Muscle layer of duodenum (tissue), 2 donors: ENCODE measurements around the gene NT5C3A.

ENCODE experiments used
- H3K27ac ChIP-seq: one replicate; pipeline ENCODE4 v1.7.0; 2013; ENCODE audit warnings: mild to moderate bottlenecking, low read length
- H3K27me3 ChIP-seq: one replicate; pipeline ENCODE4 v1.7.0; 2013; ENCODE audit warnings: low read depth, mild to moderate bottlenecking, control low read depth, low read length
- H3K36me3 ChIP-seq, 2 donors: one replicate each; pipeline ENCODE4 v1.7.0; 2013; ENCODE audit warnings: low read length in 2 of 2, control low read depth in 1 of 2, mild to moderate bottlenecking in 1 of 2; ENCODE audit not compliant: insufficient read depth in 2 of 2, control insufficient read depth in 1 of 2
- H3K4me1 ChIP-seq, 2 donors: one replicate each; pipeline ENCODE4 v1.7.0; 2013; ENCODE audit warnings: low read length in 2 of 2, mild to moderate bottlenecking in 2 of 2, control low read depth in 1 of 2, moderate library complexity in 1 of 2; ENCODE audit not compliant: insufficient read depth in 2 of 2, control insufficient read depth in 1 of 2
- H3K4me3 ChIP-seq, 2 donors: one replicate each; pipeline ENCODE4 v1.7.0; 2013; ENCODE audit warnings: low read length in 2 of 2, low read depth in 1 of 2, mild to moderate bottlenecking in 1 of 2
- H3K9me3 ChIP-seq, 2 donors: one replicate each; pipeline ENCODE4 v1.7.0; 2013; ENCODE audit warnings: low read length in 2 of 2, control low read depth in 1 of 2, mild to moderate bottlenecking in 1 of 2; ENCODE audit not compliant: control insufficient read depth in 1 of 2
- donor health status: healthy.

Gene NT5C3A

DNA sequence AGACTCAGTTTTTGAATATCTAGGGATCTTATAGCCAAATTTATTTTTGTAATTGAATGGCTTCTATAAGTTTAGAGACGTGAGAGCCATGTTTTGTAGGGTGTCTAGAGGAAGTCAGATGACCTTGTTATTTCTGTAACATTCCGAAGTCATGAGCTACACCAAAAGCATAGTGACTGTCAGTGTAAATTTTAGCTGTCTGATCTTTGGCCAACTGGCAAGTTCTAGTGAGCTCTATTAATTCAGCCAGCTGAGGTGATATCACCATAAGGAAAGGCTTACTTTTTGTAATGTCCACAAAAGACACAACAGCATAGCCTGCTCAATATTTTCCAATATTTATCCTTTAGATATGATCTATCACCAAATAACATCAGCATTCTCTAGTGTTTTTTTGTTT lies 9.9 kb upstream of the NT5C3A start:
- Histone ChIP-seq H3K9me3 (peaks cover 0 to 11% of the 10 kb centered on the region in 2 donors), H3K27ac (no peak overlapping the region), H3K4me3 (no peak overlapping the region), H3K27me3 (no peaks in the 10 kb centered on the region), H3K4me1 (peaks cover 0 to 7% of the 10 kb centered on the region in 2 donors), H3K36me3 (no peaks in the 10 kb centered on the region)

DNA sequence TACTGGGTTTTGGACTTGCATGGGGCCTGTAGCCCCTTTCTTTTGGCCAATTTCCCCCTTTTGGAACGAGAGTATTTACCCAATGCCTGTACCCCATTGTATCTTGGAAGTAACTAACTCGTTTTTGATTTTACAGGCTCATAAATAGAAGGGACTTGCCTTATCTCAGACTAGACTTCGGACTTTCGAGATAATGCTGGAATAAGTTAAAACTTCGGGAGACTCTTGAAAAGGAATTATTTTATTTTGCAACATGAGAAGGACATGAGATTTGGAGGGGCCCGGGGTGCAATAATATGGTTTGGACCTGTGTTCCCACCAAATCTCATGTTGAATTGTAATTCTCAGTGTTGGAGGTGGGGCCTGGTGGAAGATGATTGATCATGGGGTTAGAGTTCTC lies 8.3 kb upstream of the NT5C3A start:
- H3K4me3 ChIP-seq, result no peak overlapping the region
- H3K27ac ChIP-seq, result no peak overlapping the region
- no peaks in the 10 kb centered on the region for H3K27me3 ChIP-seq
- H3K4me1 ChIP-seq, result peaks cover 0 to 7% of the 10 kb centered on the region in 2 donors
- H3K36me3 ChIP-seq, result no peaks in the 10 kb centered on the region
- peaks cover 0 to 20% of the 10 kb centered on the region in 2 donors for H3K9me3 ChIP-seq

DNA sequence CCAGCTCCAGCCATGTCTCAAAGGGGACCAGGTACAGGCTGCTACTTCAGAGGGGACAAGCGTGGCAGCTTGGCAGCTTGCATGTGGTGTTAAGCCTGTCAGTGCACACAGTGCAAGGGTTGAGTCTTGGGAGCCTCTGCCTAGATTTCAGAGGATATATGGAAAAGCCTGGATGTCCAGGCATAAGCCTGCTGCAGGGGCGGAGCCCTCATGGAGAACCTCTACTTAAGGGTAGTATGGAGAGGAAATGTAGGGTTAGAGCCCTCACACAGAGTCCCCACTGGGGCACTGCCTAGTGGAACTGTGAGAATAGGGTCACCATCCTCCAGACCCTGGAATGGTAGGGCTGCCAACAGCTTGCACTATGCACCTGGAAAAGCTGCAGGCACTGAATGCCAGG lies 7.7 kb upstream of the NT5C3A start:
- no peaks in the 10 kb centered on the region for H3K27me3 ChIP-seq
- H3K36me3 ChIP-seq, result no peaks in the 10 kb centered on the region
- peaks cover 0 to 21% of the 10 kb centered on the region in 2 donors for H3K9me3 ChIP-seq
- no peak overlapping the region for H3K4me3 ChIP-seq
- H3K27ac ChIP-seq, result no peak overlapping the region
- peaks cover 0 to 7% of the 10 kb centered on the region in 2 donors for H3K4me1 ChIP-seq

DNA sequence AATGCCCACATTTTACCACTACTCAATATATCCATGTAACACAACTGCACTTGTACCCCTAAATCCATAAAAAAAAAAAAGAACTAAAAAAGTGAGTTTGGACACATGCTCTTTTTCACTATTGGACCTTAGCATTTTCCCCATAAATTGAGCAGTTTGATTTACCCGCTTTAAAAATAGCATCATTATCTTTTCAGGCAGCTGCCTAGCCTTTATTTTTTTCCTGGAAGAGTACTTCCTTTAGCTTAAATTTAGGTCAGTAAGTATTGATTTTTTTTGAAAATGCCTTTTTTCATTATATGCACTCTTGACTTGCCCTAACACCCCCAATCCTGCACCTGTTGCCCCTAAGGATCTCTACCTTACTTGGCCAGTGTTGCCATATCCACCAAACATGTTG lies 5.3 kb upstream of the NT5C3A start:
- H3K36me3 ChIP-seq, result no peaks in the 10 kb centered on the region
- no peak overlapping the region for H3K4me3 ChIP-seq
- peaks cover 0 to 21% of the 10 kb centered on the region in 2 donors for H3K9me3 ChIP-seq
- H3K4me1 ChIP-seq, result peaks cover 0 to 11% of the 10 kb centered on the region in 2 donors
- no peaks in the 10 kb centered on the region for H3K27me3 ChIP-seq
- no peak overlapping the region for H3K27ac ChIP-seq

DNA sequence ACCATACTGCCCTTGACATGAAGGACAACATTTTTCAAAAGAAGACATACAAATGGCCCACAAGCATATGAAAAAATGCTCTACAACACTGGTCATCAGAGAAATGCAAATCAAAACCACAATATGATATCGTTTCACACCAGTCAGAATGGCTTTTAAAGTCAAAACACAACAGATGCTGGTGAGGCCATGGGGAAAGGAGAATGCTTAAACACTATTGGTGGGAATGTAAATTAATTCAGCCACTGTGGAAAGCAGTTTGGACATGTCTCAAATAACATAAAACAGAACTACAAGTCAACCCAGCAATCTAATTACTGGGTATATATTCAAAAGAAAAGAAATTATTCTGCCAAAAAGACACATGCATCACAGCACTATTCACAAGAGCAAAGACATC lies 4.2 kb upstream of the NT5C3A start:
- H3K9me3 ChIP-seq, result peaks cover 0 to 21% of the 10 kb centered on the region in 2 donors
- no peak overlapping the region for H3K27ac ChIP-seq
- H3K36me3 ChIP-seq, result no peaks in the 10 kb centered on the region
- H3K4me3 ChIP-seq, result no peak overlapping the region
- H3K4me1 ChIP-seq, result peaks cover 0 to 7% of the 10 kb centered on the region in 2 donors
- no peaks in the 10 kb centered on the region for H3K27me3 ChIP-seq

DNA sequence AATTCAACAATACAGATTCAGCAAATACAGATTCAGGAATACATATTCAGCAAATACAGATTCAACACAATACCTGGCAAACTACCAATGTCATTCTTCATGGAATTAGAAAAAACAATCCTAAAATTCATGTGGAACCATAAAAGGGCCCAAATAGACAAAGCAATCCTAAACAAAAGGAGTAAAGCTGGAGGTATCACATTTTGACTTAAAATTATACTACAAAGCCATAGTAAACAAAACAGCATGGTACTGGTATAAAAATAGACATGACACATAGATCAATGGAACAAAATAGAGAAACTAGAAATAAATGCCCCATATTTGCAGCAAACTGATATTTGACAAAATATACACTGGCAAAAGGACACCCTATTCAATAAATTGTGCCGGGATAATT lies 3.4 kb upstream of the NT5C3A start:
- H3K36me3 ChIP-seq, result no peaks in the 10 kb centered on the region
- H3K27ac ChIP-seq, result no peak overlapping the region
- no peaks in the 10 kb centered on the region for H3K27me3 ChIP-seq
- peaks cover 0 to 21% of the 10 kb centered on the region in 2 donors for H3K9me3 ChIP-seq
- no peak overlapping the region for H3K4me3 ChIP-seq
- peaks cover 4 to 14% of the 10 kb centered on the region in 2 donors for H3K4me1 ChIP-seq

DNA sequence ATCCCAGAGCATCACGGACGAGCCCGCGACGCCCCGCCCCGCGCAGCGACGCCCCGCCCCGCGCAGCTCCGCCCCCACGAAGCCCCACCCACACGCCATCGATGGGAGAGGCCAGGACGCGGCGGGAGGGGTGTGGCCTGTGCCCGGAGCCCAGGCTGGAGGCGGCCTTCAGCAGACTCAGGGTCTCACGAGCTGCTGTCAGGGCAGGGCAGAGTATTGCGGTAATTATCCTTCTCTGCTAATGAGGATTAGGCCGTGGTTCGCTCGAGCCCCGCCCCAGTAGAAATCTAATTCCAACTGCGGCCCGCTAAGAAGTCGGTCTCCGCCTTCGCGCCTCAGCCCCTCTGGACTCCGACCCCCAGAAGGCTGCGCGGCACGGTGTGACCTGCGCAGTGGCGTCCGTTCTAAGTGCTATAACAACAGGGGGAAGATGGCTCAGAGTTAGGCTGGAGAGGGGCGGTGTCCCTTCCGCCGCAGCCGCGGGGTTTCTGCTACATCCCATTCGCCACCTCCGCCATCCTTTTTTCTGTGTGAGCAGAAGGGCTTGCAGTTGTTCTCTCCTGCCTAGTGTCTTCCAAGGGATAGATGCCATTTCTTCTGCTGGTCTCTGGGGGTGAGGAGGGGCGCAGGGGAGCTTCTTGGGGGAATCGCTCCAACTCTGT lies 337 bp upstream of the NT5C3A start:
- no peaks in the 10 kb centered on the region for H3K36me3 ChIP-seq
- H3K4me3 ChIP-seq, result peak overlapping the region; percentile 83 to 95
- peak overlapping the region; percentile 67 for H3K27ac ChIP-seq
- H3K4me1 ChIP-seq, result peaks cover 6 to 32% of the 10 kb centered on the region in 2 donors
- H3K27me3 ChIP-seq, result no peaks in the 10 kb centered on the region
- peaks cover 0 to 10% of the 10 kb centered on the region in 2 donors for H3K9me3 ChIP-seq

DNA sequence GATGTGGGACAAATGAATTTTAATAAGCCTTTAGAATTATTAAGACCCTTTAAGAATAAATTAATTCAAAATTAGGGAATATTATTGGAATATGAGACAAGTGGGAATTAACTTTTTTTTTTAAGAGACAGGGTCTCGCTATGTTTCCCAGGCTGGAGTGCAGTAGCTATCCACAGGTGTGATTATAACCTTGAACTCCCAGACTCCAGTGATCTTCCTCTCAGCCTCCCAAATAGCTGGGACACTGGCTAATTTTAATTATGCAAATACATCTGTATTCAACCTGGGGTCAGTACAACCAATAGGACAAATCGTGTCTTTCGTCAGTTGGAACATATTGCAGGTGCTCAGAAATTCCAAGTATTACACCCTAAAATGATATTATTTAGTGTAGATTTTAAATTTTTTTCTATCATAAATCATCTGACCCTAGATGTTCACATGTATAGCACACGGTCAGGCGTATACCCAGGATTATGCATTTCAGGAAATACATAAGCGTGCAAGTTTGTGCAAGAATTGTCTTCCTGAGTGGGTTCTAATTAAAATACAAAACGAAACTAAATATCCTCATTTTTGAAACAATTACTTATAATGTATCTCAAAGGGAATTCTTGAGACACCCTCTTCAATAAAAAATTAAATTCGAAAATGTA lies 1.2 kb downstream of the NT5C3A start:
- Histone ChIP-seq H3K4me3 (peak overlapping the region; percentile 78 to 95), H3K9me3 (peaks cover 0 to 7% of the 10 kb centered on the region in 2 donors), H3K27ac (peak overlapping the region; percentile 66), H3K36me3 (no peaks in the 10 kb centered on the region), H3K27me3 (no peaks in the 10 kb centered on the region), H3K4me1 (peaks cover 6 to 32% of the 10 kb centered on the region in 2 donors)

DNA sequence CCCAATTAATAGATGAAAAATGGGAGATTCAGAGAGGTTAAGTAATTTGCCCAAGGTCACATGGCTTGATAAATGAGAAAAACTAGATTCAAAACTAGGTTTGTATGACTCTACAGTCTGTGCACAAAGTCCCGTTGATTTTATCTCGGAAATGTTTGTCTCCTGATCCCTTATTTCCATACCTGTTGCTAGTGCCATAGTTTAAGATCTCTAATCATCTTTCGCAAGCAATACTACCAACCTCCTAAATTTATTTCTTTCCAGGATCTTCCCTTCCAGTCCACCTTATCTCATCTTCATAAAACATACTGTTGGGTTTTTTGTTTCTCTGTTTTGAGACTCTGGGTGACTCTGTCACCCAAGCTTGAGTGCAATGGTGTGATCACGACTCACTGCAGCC lies 2.9 kb downstream of the NT5C3A start:
- Histone ChIP-seq H3K36me3 (no peaks in the 10 kb centered on the region), H3K4me1 (peaks cover 6 to 32% of the 10 kb centered on the region in 2 donors), H3K27me3 (no peaks in the 10 kb centered on the region), H3K4me3 (no peak overlapping the region), H3K27ac (no peak overlapping the region), H3K9me3 (no peaks in the 10 kb centered on the region)

DNA sequence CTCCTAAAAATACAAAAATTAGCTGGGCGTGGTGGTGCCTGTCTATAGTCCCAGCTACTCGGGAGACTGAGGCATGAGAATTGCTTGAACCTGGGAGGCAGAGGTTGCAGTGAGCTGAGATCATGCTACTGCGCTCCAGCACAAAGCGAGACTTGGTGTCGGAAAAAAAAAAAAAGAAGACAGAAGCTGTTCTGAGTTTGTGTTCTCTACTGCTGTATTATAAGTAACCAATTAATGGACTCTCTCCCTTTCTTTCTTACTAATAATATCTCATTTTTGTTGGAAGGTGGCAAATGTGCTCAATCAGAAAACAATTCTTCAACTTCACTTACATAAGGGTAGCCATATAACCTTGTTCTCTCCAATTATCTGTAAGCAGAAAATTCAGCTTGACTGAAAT lies 7.4 kb downstream of the NT5C3A start:
- no peak overlapping the region for H3K27ac ChIP-seq
- H3K36me3 ChIP-seq, result no peaks in the 10 kb centered on the region
- H3K4me1 ChIP-seq, result peaks cover 0 to 20% of the 10 kb centered on the region in 2 donors
- no peak overlapping the region for H3K4me3 ChIP-seq
- H3K9me3 ChIP-seq, result no peaks in the 10 kb centered on the region
- no peaks in the 10 kb centered on the region for H3K27me3 ChIP-seq

DNA sequence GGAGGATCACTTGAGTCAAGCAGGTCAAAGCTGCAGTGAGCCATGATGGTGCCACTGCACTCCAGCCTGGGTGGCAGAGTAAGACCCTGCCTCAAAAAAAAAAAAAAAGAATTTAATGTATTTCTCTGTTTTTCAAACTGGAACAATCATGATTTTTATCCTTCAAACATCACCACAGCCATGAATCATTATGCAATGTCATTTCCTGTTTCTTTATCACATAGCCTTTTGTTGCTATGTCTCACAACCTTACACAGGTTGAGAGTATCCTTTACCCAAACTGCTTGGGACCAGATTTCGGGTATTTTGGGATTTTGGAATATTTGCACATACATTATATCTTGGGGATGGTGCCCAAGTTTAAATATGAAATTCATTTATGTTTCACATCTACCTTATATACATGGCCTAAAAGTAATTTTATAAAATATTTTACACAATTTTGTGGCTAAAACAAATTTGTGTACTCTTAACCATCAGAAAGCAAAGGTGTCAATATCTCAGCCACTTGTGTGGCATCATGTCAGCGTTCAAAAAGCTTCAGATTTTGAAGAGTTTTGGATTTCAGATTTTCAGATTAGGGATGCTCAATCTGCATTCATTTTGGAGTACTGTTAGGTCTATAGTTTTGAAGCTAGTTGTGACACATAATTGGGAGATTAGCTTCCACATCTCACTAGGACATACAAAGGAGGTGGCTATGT lies 8.2 kb downstream of the NT5C3A start:
- peaks cover 0 to 17% of the 10 kb centered on the region in 2 donors for H3K4me1 ChIP-seq
- no peaks in the 10 kb centered on the region for H3K9me3 ChIP-seq
- no peak overlapping the region for H3K4me3 ChIP-seq
- no peaks in the 10 kb centered on the region for H3K36me3 ChIP-seq
- no peak overlapping the region for H3K27ac ChIP-seq
- H3K27me3 ChIP-seq, result no peaks in the 10 kb centered on the region
